Thymus (tissue), 11 donors: ENCODE results near the gene ABCC9. TPM values are rescaled to one million over a fixed set of nuclear protein-coding genes. Genes with fewer than 3 reads are reported as not detected.
"Not testable (repeated sequence)": the region's sequence is repeated elsewhere in the genome, so short reads cannot be mapped to it uniquely, and the experiment has no call there.

ENCODE experiments used
- DNase-seq, 9 donors: peaks; one replicate each; pipeline ENCODE4 v3.0.0-alpha.2; 2013; ENCODE audit warnings: low spot score in 9 of 9, low read depth in 6 of 9, missing footprints in 1 of 9
- H3K27ac ChIP-seq, 2 donors: one replicate each; pipeline ENCODE4 v1.5.1; 2013; ENCODE audit warnings: control low read depth in 1 of 2, low read depth in 1 of 2, low read length in 1 of 2, mild to moderate bottlenecking in 1 of 2, moderate library complexity in 1 of 2
- H3K27me3 ChIP-seq, 2 donors: one replicate each; pipeline ENCODE4 v1.5.1; 2013; ENCODE audit warnings: low read length in 1 of 2; ENCODE audit not compliant: control insufficient read depth in 2 of 2, insufficient read depth in 1 of 2
- H3K36me3 ChIP-seq, 2 donors: one replicate each; pipeline ENCODE4 v1.5.1; 2013; ENCODE audit warnings: low read length in 1 of 2, mild to moderate bottlenecking in 1 of 2, moderate library complexity in 1 of 2; ENCODE audit not compliant: control insufficient read depth in 2 of 2, insufficient read depth in 2 of 2
- H3K4me1 ChIP-seq, 2 donors: one replicate each; pipeline ENCODE4 v1.5.1; 2013; ENCODE audit warnings: low read length in 2 of 2; ENCODE audit not compliant: control insufficient read depth in 2 of 2, insufficient read depth in 2 of 2
- H3K4me3 ChIP-seq, 2 donors: one replicate each; pipeline ENCODE4 v1.5.1; 2013; ENCODE audit warnings: low read length in 2 of 2, control low read depth in 1 of 2, mild to moderate bottlenecking in 1 of 2
- H3K9me3 ChIP-seq, 2 donors: one replicate each; pipeline ENCODE4 v1.5.1; 2013; ENCODE audit warnings: low read length in 1 of 2, mild to moderate bottlenecking in 1 of 2; ENCODE audit not compliant: control insufficient read depth in 2 of 2, insufficient read depth in 1 of 2
- WGBS: extraction: QIAGEN DNeasy Blood & Tissue Kit; methylation state at CpG from one replicate; pipeline ENCODE4 v1.1.7; 2013; 5-methylcytosine and 5-hydroxymethylcytosine counted together
- polyA plus RNA-seq: library from polyadenylated mRNA; stranded (reverse); fragments of 200-250 nt; gene quantifications from one replicate; pipeline ENCODE4 v1.2.3, GENCODE V29; 2013
- total RNA-seq: library from RNA; stranded (reverse); fragments of 120-200 nt; gene quantifications from one replicate; pipeline ENCODE4 v1.2.4, GENCODE V29; 2013
- donor health status: healthy.

ABCC9 gene
- total and polyA plus RNA-seq, 2 donors, result 1.5 to 4.4 TPM

- Histone ChIP-seq H3K27me3 (peaks cover 32 to 42% of the 10 kb centered on the region in 2 donors), H3K36me3 (no peaks in the 10 kb centered on the region), H3K27ac (peak overlapping the region in 1 of 2 donors; percentile 39), H3K9me3 (peaks cover 1 to 3% of the 10 kb centered on the region in 2 donors), H3K4me1 (no peaks in the 10 kb centered on the region), H3K4me3 (peak overlapping the region; percentile 1)
- WGBS, result 6% methylated on average over 51 of the region's 51 CpGs
- peak in 1 of 9 donors; percentile 1 for DNase-seq
Measured at GRCh38 chr12:21941506-21942376, 515 bp upstream of the ABCC9 start.

GRCh38 chr12:21939435-21939834, 1.8 kb downstream of the ABCC9 start:
- no peak for DNase-seq
- no peak overlapping the region for H3K4me3 ChIP-seq
- no peaks in the 10 kb centered on the region for H3K4me1 ChIP-seq
- H3K36me3 ChIP-seq, result no peaks in the 10 kb centered on the region
- H3K27ac ChIP-seq, result no peak overlapping the region
- WGBS, result 68% methylated on average over 4 of the region's 4 CpGs
- peaks cover 32 to 42% of the 10 kb centered on the region in 2 donors for H3K27me3 ChIP-seq
- H3K9me3 ChIP-seq, result peaks cover 1 to 3% of the 10 kb centered on the region in 2 donors

- Histone ChIP-seq H3K27ac (no peak overlapping the region), H3K36me3 (no peaks in the 10 kb centered on the region), H3K27me3 (peaks cover 32 to 42% of the 10 kb centered on the region in 2 donors), H3K4me1 (no peaks in the 10 kb centered on the region), H3K4me3 (no peak overlapping the region), H3K9me3 (peaks cover 1 to 3% of the 10 kb centered on the region in 2 donors)
- DNase-seq, result no peak
- 91% methylated on average over 7 of the region's 7 CpGs for WGBS
Measured at GRCh38 chr12:21938879-21939278, 2.3 kb downstream of the ABCC9 start.

- Histone ChIP-seq H3K9me3 (no peaks in the 10 kb centered on the region), H3K4me3 (no peak overlapping the region), H3K4me1 (no peaks in the 10 kb centered on the region), H3K27me3 (peaks cover 1 to 3% of the 10 kb centered on the region in 2 donors), H3K27ac (no peak overlapping the region), H3K36me3 (no peaks in the 10 kb centered on the region)
- 91% methylated on average over 1 of the region's 1 CpG for WGBS
- DNase-seq, result no peak
Measured at GRCh38 chr12:21934173-21934572, 7.1 kb downstream of the ABCC9 start.

GRCh38 chr12:21933656-21934055, 7.6 kb downstream of the ABCC9 start:
- Histone ChIP-seq H3K27ac (no peak overlapping the region), H3K36me3 (no peaks in the 10 kb centered on the region), H3K27me3 (no peaks in the 10 kb centered on the region), H3K4me1 (no peaks in the 10 kb centered on the region), H3K9me3 (no peaks in the 10 kb centered on the region), H3K4me3 (no peak overlapping the region)
- no peak for DNase-seq
- 91% methylated on average over 4 of the region's 4 CpGs for WGBS

- H3K27ac ChIP-seq, H3K4me3 ChIP-seq, H3K36me3 ChIP-seq, H3K27me3 ChIP-seq, H3K9me3 ChIP-seq, H3K4me1 ChIP-seq, DNase-seq: not testable (repeated sequence)
- 96% methylated on average over 1 of the region's 1 CpG for WGBS
Measured at GRCh38 chr12:21929972-21930371, 11.3 kb downstream of the ABCC9 start.

- DNase-seq, result no peak
- no peaks in the 10 kb centered on the region for H3K9me3 ChIP-seq
- H3K27me3 ChIP-seq, result no peaks in the 10 kb centered on the region
- no peaks in the 10 kb centered on the region for H3K4me1 ChIP-seq
- H3K27ac ChIP-seq, result no peak overlapping the region
- H3K4me3 ChIP-seq, result no peak overlapping the region
- 97% methylated on average over 3 of the region's 3 CpGs for WGBS
- no peaks in the 10 kb centered on the region for H3K36me3 ChIP-seq
Measured at GRCh38 chr12:21925296-21925913, 15.8 kb downstream of the ABCC9 start.

GRCh38 chr12:21921436-21921835, 19.8 kb downstream of the ABCC9 start:
- 83% methylated on average over 1 of the region's 1 CpG for WGBS
- Histone ChIP-seq H3K9me3 (no peaks in the 10 kb centered on the region), H3K27ac (no peak overlapping the region), H3K27me3 (no peaks in the 10 kb centered on the region), H3K4me3 (no peak overlapping the region), H3K4me1 (no peaks in the 10 kb centered on the region), H3K36me3 (no peaks in the 10 kb centered on the region)
- no peak for DNase-seq

- 82% methylated on average over 3 of the region's 3 CpGs for WGBS
- Histone ChIP-seq H3K36me3 (no peaks in the 10 kb centered on the region), H3K4me1 (no peaks in the 10 kb centered on the region), H3K4me3 (no peak overlapping the region), H3K27ac (no peak overlapping the region), H3K9me3 (no peaks in the 10 kb centered on the region), H3K27me3 (no peaks in the 10 kb centered on the region)
- DNase-seq, result no peak
Measured at GRCh38 chr12:21918456-21918855, 22.8 kb downstream of the ABCC9 start.
